ENCODE data around the gene PPP2R3C. TPM values are rescaled to one million over a fixed set of nuclear protein-coding genes. Genes with fewer than 3 reads are reported as not detected.
A peak's percentile ranks its signal among the peaks of the same experiment; 100 is the strongest.
"Not testable (repeated sequence)": the region's sequence is repeated elsewhere in the genome, so short reads cannot be mapped to it uniquely, and the experiment has no call there.

The PPP2R3C gene
- total RNA-seq, 2 experiments from 2014 or later = 48.9 to 51.8 TPM

DNA sequence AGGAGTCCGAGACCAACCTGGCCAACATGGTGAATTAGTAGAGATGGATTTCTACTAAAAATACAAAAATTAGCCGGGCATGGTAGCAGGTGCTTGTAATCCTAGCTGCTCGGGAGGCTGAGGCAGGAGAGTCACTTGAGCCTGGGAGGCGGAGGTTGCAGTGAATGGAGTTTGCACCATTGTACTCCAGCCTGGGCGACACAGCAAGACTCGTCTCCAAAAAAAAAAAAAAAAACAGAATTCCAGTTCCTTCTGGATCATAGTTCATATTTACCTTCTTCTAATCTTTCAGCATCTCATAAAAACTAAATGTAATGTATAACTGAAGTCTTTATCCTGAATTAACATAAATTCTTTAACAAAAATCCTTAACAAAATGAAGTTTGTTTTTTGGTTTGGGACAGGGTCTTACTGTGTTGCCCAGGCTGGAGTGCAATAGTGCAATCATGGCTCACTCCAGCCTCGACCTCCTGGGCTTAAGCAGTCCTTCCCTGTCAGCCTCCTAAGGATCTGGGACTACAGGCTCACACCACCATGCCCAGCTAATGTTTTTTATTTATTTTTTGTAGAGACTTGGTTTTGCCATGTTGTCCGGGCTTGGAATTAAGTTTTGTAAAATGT is 38.1 kb downstream of the PPP2R3C start:
- intact Hi-C loops (cut with micrococcal nuclease) = no loop called here

DNA sequence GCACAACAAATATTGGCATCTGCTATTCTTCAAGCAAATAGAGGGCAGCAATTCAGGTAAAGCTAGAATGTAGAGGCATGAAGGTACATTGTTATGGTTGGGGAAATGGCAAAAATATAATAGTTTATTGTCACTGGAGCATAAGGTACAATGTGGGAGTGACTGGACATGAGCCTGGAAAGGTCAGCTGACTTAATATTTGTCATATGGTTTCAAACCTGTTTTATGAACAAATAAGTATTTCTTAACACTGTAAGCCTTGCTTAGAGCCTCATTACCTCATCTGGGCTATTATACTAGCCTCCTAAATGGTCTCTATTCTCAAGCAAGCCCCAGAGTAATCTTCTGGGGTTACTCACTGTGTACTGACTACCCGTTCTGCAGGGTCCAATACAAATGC is 42.0 kb downstream of the PPP2R3C start:
- Mint-ChIP-seq H3K36me3 (peaks cover 17% of the 10 kb centered on the region), H3K27ac (no peak overlapping the region), H3K4me3 (no peak overlapping the region), H3K27me3 (no peaks in the 10 kb centered on the region), H3K9me3 (no peaks in the 10 kb centered on the region), H3K4me1 (ENCODE audit: low read depth) (no peaks in the 10 kb centered on the region)
- no peak for DNase-seq
- intact Hi-C loops (cut with micrococcal nuclease) = no loop called here
- CTCF ChIA-PET = interaction anchor here (0.6 kb wide), 1 partner anchor 357 kb away, joined by 3 read pairs; no protein-coding TSS in a partner anchor
- POLR2A ChIA-PET = no interaction called here

More for the DNA sequence above, 38.1 kb downstream of the PPP2R3C start:
- H3K27ac Mint-ChIP-seq = peak overlapping the region; percentile 49
- POLR2A ChIA-PET = no interaction called here
- no peak for DNase-seq
- H3K4me3 Mint-ChIP-seq = no peak overlapping the region
- H3K9me3 Mint-ChIP-seq = no peaks in the 10 kb centered on the region
- no peaks in the 10 kb centered on the region for H3K4me1 Mint-ChIP-seq (ENCODE audit: low read depth)
- H3K36me3 Mint-ChIP-seq = peaks cover 26% of the 10 kb centered on the region
- CTCF ChIA-PET = interaction anchor here (0.6 kb wide), 1 partner anchor 18 kb away, joined by 3 read pairs; no protein-coding TSS in a partner anchor
- no peaks in the 10 kb centered on the region for H3K27me3 Mint-ChIP-seq

DNA sequence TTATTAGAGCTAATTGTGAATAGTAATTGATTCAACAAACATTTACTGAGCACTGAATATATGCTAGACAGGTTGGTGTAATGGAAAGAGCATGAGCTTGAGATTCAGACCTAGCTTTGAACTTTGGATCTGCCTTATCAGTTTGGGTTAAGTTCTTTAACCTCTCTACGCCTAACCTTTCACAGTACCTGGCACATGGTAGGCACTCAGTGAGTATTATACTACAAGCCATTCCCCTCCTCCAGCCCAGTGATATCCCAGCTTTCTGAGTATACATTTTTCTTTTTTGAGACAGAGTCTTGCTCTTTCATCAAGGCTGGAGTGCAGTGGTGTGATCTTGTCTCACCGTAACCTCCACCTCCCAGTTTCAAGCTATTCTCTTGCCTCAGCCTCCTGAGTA is 43.7 kb downstream of the PPP2R3C start:
- H3K9me3 Mint-ChIP-seq = no peaks in the 10 kb centered on the region
- POLR2A ChIA-PET = no interaction called here
- H3K36me3 Mint-ChIP-seq = peaks cover 14% of the 10 kb centered on the region
- no peaks in the 10 kb centered on the region for H3K27me3 Mint-ChIP-seq
- no peaks in the 10 kb centered on the region for H3K4me1 Mint-ChIP-seq (ENCODE audit: low read depth)
- CTCF ChIA-PET = interaction anchor here (0.6 kb wide), 1 partner anchor 235 kb away, joined by 3 read pairs; no protein-coding TSS in a partner anchor
- no peak overlapping the region for H3K27ac Mint-ChIP-seq
- no peak overlapping the region for H3K4me3 Mint-ChIP-seq
- DNase-seq = no peak
- intact Hi-C loops (cut with micrococcal nuclease) = no loop called here

DNA sequence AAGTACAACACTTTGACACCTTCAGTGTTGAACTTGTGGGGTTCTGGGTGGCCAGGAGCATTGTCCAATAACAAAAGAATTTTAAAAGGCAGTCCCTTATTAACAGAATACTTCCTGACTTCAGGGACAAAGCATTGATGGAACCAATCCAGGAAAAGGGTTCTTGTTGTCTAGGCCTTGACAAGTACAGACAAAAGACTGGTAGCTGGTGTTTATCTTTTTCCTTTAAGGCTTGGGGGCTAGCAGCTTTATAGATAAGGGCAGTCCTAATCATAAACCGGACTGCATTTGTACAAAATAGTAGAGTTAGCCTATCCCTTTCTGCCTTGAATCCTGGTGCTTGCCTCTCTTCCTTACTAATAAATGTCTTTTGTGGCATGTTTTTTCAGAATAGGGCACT is 48.3 kb downstream of the PPP2R3C start:
- H3K4me3 Mint-ChIP-seq = no peak overlapping the region
- H3K27ac Mint-ChIP-seq = no peak overlapping the region
- no peaks in the 10 kb centered on the region for H3K4me1 Mint-ChIP-seq (ENCODE audit: low read depth)
- POLR2A ChIA-PET = interaction anchor here (1.4 kb wide), 1 partner anchor 27 kb away, joined by 3 read pairs; the partner anchor contains the start of gene FAM177A1
- H3K9me3 Mint-ChIP-seq = no peaks in the 10 kb centered on the region
- intact Hi-C loops (cut with micrococcal nuclease) = no loop called here
- DNase-seq = no peak
- peaks cover 16% of the 10 kb centered on the region for H3K36me3 Mint-ChIP-seq
- CTCF ChIA-PET = no interaction called here
- no peaks in the 10 kb centered on the region for H3K27me3 Mint-ChIP-seq

DNA sequence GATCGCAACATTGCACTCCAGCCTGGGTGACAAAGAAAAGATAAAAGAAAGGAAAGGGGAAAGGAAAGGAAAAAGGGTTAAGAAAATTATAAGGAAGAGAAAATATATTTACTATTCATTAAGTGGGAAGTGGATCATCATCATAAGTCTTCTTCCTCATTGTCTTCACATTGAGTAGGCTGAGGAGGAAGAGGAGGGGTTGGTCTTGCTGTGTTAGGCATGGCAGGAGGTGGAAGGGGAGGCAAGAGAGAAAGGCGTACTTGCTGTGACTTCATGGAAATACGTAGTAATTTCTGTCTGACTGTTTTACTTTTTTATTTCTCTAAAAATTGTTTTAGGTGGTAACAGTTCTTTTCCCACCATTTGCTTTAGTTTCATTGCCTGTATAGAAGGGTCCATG is 49.6 kb downstream of the PPP2R3C start:
- intact Hi-C loops (cut with micrococcal nuclease) = no loop called here
- CTCF ChIA-PET = interaction anchor here (0.7 kb wide), 1 partner anchor 16 kb away, joined by 4 read pairs; no protein-coding TSS in a partner anchor
- no peaks in the 10 kb centered on the region for H3K4me1 Mint-ChIP-seq (ENCODE audit: low read depth)
- no peak for DNase-seq
- H3K4me3 Mint-ChIP-seq = no peak overlapping the region
- H3K9me3 Mint-ChIP-seq = no peaks in the 10 kb centered on the region
- H3K27ac Mint-ChIP-seq = no peak overlapping the region
- POLR2A ChIA-PET = no interaction called here
- peaks cover 24% of the 10 kb centered on the region for H3K36me3 Mint-ChIP-seq
- H3K27me3 Mint-ChIP-seq = no peaks in the 10 kb centered on the region

DNA sequence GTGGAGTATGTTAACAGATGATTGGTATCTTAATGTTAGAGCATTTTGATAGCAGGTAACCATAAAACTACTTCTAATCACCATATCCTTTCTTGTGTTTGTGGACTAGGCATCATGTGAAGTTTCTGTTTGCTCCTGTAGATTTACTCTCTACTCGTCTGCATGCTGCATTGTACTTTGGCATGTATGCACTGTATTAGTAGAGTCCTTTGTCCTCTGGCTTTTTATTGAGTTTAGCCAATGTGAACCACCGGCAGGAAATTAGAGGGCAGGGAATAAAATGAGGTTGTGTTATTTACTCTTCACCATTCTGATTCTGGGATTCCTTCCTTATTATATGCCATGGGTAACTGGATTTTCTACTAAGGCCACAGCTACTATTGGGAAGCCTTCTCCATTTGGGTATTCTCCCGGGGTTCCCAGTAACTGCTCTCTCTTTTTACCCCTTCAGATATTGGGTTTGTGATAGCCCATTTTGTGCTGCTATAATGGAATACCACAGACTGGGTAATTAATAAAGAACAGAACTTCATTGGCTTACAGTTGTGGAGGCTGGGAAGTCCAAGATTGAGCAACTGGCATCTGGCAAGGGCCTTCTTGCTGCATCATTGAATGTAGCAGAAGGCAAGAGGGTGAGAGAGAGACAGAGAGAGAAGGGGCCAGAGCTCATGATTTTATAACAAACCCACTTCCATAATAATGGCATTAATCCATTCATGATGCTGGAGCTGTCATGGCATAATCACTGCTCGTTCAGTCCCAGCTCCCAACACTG is 53.4 kb downstream of the PPP2R3C start:
- ChIA-PET CTCF (no interaction called here), POLR2A (no interaction called here)
- Mint-ChIP-seq H3K4me3 (no peak overlapping the region), H3K36me3 (peaks cover 24% of the 10 kb centered on the region), H3K9me3 (no peaks in the 10 kb centered on the region), H3K27me3 (no peaks in the 10 kb centered on the region), H3K4me1 (ENCODE audit: low read depth) (no peaks in the 10 kb centered on the region), H3K27ac (no peak overlapping the region)
- intact Hi-C loops (cut with micrococcal nuclease) = no loop called here
- DNase-seq = no peak

DNA sequence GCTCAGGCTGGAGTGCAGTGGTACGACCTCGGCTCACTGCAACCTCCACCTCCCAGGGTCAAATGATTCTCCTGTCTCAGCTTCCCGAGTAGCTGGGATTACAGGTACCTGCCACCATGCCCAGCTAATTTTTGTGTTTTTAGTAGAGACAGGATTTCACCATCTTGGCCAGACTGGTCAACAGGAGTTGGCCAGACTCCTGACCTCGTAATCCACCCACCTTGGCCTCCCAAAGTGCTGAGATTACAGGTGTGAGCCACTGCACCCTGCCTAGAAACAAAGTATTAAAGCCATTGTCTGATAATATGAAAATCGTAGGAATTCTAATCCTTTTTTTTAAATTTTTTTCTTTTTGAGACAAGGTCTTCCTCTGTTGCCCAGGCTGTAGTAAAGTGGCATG is 56.1 kb downstream of the PPP2R3C start:
- intact Hi-C loops (cut with micrococcal nuclease); CTCF ChIA-PET; POLR2A ChIA-PET; H3K4me1 Mint-ChIP-seq (ENCODE audit: low read depth); H3K4me3 Mint-ChIP-seq; H3K27ac Mint-ChIP-seq; DNase-seq; H3K9me3 Mint-ChIP-seq; H3K27me3 Mint-ChIP-seq: not testable (repeated sequence)
- peaks cover 22% of the 10 kb centered on the region for H3K36me3 Mint-ChIP-seq

DNA sequence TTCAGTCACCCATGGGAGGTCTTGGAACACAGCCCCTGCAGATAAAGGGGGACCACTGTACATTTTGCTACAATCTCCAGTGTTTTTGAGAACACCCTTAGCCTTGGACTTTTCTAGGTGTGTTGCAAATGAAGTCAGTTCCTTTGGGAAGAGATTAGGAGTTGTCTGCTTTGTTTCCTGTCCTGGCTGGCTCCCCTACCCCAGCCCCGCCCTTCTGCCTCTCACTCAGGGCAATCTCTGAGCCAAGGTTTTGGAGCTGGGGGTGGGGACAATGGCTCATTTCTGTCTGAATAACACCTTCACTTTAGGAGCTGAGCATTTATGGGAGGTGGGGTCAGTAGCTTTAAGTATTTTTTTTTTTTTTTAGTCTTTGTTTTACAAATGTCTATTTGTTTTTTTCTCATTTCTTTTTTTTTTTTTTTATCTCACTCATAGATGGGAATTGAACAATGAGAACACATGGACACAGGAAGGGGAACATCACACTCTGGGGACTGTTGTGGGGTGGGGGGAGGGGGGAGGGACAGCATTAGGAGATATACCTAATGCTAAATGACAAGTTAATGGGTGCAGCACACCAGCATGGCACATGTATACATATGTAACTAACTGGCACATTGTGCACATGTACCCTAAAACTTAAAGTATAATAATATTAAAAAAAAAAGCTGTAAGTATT is 60.5 kb downstream of the PPP2R3C start:
- peaks cover 15% of the 10 kb centered on the region for H3K36me3 Mint-ChIP-seq
- H3K4me3 Mint-ChIP-seq; DNase-seq; H3K9me3 Mint-ChIP-seq; intact Hi-C loops (cut with micrococcal nuclease); H3K4me1 Mint-ChIP-seq (ENCODE audit: low read depth); H3K27ac Mint-ChIP-seq; H3K27me3 Mint-ChIP-seq: not testable (repeated sequence)
- ChIA-PET CTCF (interaction anchor here (0.7 to 2.8 kb wide), 3 partner anchors 9 to 15 kb away, joined by 3 to 7 read pairs (median 3); partner anchors contain the start of gene FAM177A1), POLR2A (interaction anchor here (0.6 kb wide), 1 partner anchor 862 kb away, joined by 4 read pairs; no protein-coding TSS in a partner anchor)

DNA sequence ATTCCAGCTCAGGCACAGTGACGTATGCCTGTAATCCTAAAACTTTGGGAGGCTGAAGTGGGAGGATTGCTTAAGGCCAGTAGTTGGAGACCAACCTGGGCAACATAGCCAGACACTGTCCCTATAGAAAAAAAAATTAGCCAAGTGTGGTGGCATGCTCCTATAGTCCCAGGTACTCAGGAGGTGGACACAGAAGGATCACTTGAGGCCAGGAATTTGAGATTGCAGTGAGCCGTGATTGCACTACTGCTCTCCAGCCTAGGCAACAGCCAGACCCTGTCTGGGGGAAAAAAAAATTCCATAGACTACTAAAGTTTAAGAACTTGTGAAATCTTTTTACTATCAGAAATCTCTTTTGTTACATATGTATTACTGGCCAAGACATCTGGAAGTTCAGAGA is 69.2 kb downstream of the PPP2R3C start:
- no peak overlapping the region for H3K27ac Mint-ChIP-seq
- no peak overlapping the region for H3K4me3 Mint-ChIP-seq
- peaks cover 15% of the 10 kb centered on the region for H3K36me3 Mint-ChIP-seq
- no peak for DNase-seq
- CTCF ChIA-PET = interaction anchor here (0.6 kb wide), 1 partner anchor 8 kb away, joined by 3 read pairs; no protein-coding TSS in a partner anchor
- peaks cover 25% of the 10 kb centered on the region for H3K4me1 Mint-ChIP-seq (ENCODE audit: low read depth)
- POLR2A ChIA-PET = no interaction called here
- no peaks in the 10 kb centered on the region for H3K27me3 Mint-ChIP-seq
- intact Hi-C loops (cut with micrococcal nuclease) = no loop called here
- H3K9me3 Mint-ChIP-seq = no peaks in the 10 kb centered on the region

DNA sequence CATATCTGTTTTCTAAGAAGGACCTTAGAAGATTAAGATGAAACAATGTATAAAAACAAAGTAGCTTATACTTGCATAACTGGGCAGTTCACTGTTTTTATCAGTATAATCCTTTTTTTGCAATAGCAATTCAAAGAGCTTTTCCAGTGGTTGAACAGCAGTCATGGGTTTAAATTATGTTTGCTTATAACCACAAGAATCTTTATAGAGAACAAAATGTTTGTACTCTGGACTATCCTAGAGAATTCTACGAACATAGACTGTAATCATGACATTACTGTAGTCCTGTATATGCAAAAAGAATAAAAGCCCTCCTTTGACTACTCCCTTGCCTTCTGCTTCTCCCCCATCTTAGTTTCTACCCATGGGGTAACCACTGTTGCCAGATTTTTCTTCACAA is 70.0 kb downstream of the PPP2R3C start:
- ChIA-PET CTCF (interaction anchor here (0.6 kb wide), 1 partner anchor 261 kb away, joined by 3 read pairs; no protein-coding TSS in a partner anchor), POLR2A (interaction anchor here (1.5 kb wide), 1 partner anchor 69 kb away, joined by 3 read pairs; the partner anchor contains the start of gene SRP54)
- DNase-seq = no peak
- Mint-ChIP-seq H3K27ac (no peak overlapping the region), H3K9me3 (no peaks in the 10 kb centered on the region), H3K4me3 (no peak overlapping the region), H3K36me3 (peaks cover 14% of the 10 kb centered on the region), H3K4me1 (ENCODE audit: low read depth) (peaks cover 26% of the 10 kb centered on the region), H3K27me3 (no peaks in the 10 kb centered on the region)
- intact Hi-C loops (cut with micrococcal nuclease) = no loop called here

DNA sequence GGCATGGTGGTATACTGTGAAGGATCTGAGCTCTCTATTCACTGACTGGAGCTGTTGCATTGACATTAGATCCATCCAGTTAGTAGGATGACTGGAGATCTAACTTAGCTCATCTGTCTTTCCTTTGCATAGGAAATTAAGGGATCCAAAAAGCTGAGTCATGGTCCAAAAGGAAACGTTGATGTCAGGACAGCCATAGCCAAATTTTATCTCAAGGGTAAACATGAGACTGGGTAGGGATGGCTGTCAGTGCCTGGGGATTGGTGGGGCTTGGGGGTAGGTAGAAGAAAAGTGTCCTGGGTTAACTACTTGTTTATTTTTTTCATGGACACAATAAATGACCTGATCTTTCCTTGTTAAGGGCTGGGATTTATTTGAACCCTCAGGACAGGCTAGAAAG is 71.1 kb downstream of the PPP2R3C start:
- Mint-ChIP-seq H3K4me1 (ENCODE audit: low read depth) (peaks cover 22% of the 10 kb centered on the region), H3K9me3 (no peaks in the 10 kb centered on the region), H3K4me3 (no peak overlapping the region), H3K27ac (no peak overlapping the region), H3K36me3 (peaks cover 13% of the 10 kb centered on the region), H3K27me3 (no peaks in the 10 kb centered on the region)
- ChIA-PET CTCF (interaction anchor here (1.1 kb wide), 1 partner anchor 10 kb away, joined by 3 read pairs; no protein-coding TSS in a partner anchor), POLR2A (interaction anchor here (1.5 kb wide), 1 partner anchor 68 kb away, joined by 3 read pairs; the partner anchor contains the start of gene SRP54)
- intact Hi-C loops (cut with micrococcal nuclease) = no loop called here
- no peak for DNase-seq
